Adrenal gland (tissue), 5 donors: Measurements from ENCODE around the gene COPZ2.

ENCODE experiments used
- POLR2A ChIP-seq, 2 donors: fragments of 450-650 bp; IDR thresholded peaks; one replicate each; pipeline ENCODE4 v1.6.1; 2017; ENCODE audit warnings: antibody characterized with exemption in 2 of 2, mild to moderate bottlenecking in 2 of 2, moderate library complexity in 1 of 2
- TF ChIP-seq, protein P1 (sequence below), 6 experiments: fragments of 450-650 bp in 4 of 6; fragments of 200-600 bp in 2 of 6; sonication (generic) in 1 of 6; IDR thresholded peaks; 1 replicate in 5 of 6; 2 replicates in 1 of 6; pipeline versions ENCODE4 v1.5.1 to v1.8.0; 2016 to 2021; ENCODE audit warnings: antibody characterized with exemption in 6 of 6, mild to moderate bottlenecking in 2 of 6, moderate library complexity in 1 of 6
- donor health status: DM: no; HTN: no; CAD: no.

- no peak for TF ChIP-seq POLR2A (IDR thresholded peaks at IDR 0.05)
- TF ChIP-seq, protein P1, sequence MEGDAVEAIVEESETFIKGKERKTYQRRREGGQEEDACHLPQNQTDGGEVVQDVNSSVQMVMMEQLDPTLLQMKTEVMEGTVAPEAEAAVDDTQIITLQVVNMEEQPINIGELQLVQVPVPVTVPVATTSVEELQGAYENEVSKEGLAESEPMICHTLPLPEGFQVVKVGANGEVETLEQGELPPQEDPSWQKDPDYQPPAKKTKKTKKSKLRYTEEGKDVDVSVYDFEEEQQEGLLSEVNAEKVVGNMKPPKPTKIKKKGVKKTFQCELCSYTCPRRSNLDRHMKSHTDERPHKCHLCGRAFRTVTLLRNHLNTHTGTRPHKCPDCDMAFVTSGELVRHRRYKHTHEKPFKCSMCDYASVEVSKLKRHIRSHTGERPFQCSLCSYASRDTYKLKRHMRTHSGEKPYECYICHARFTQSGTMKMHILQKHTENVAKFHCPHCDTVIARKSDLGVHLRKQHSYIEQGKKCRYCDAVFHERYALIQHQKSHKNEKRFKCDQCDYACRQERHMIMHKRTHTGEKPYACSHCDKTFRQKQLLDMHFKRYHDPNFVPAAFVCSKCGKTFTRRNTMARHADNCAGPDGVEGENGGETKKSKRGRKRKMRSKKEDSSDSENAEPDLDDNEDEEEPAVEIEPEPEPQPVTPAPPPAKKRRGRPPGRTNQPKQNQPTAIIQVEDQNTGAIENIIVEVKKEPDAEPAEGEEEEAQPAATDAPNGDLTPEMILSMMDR (IDR thresholded peaks at IDR 0.05) = no peak
Measured at GRCh38 chr17:48024149-48025039, 13.2 kb downstream of the COPZ2 start.
